ENCODE measurements around the gene EMILIN1.
A peak's percentile ranks its signal among the peaks of the same experiment; 100 is the strongest.

EMILIN1 gene

GRCh38 chr2:27078267-27079194 lies at the start of gene EMILIN1:
Gene EMILIN1 (plus strand): TSS chr2:27078615. CDS start chr2:27079066, 451 bp downstream.
- Mint-ChIP-seq H3K4me3 (peak within 1 kb of the TSS; percentile 85 to 95 (median 93)), H3K36me3 (ENCODE audit: low read depth) (peaks cover 7% of the 10 kb centered on the region), H3K9me3 (no peaks in the 10 kb centered on the region), H3K4me1 (peaks cover 70% of the 10 kb centered on the region), H3K27ac (peak within 1 kb of the TSS; percentile 91 to 99 (median 98)), H3K27me3 (ENCODE audit: low read depth) (peaks cover 3% of the 10 kb centered on the region)
- TF ChIP-seq CTCF (IDR thresholded peaks at IDR 0.05; ENCODE audit: unreplicated experiment in 3 of 3) = no peak

DNA sequence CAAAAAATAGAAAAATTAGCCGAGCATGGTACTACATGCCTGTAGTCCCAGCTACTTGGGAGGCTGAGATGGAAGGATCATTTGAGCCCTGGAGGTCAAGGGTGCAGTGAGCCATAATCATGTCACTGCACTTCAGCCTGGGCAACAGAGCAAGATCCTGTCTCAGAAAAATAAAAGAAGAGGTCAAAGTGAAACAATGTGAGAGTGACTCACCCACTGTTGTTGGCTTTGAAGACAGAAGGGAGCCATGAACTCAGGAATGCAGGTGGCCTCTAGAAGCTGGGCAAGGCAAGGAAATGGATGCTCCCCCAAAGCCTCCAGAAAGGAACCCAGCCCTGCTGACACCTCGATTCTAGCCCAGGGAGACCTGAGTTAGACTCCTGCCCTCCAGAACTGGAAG lies 49.4 kb upstream of the EMILIN1 start:
- Mint-ChIP-seq H3K27ac (no peak overlapping the region), H3K4me1 (peaks cover 23% of the 10 kb centered on the region), H3K36me3 (ENCODE audit: low read depth) (peaks cover 23% of the 10 kb centered on the region), H3K4me3 (peak overlapping the region in 1 of 3 experiments; percentile 88), H3K27me3 (ENCODE audit: low read depth) (no peaks in the 10 kb centered on the region), H3K9me3 (no peaks in the 10 kb centered on the region)
- TF ChIP-seq CTCF (IDR thresholded peaks at IDR 0.05; ENCODE audit: unreplicated experiment in 3 of 3) = no peak

GRCh38 chr2:27032495-27033252 lies 45.7 kb upstream of the EMILIN1 start, which contains the start of gene TMEM214:
Gene TMEM214 (plus strand): TSS chr2:27032965. CDS start chr2:27033016, 51 bp downstream.
- peak within 1 kb of the TSS; percentile 93 to 96 (median 95) for H3K4me3 Mint-ChIP-seq
- H3K36me3 Mint-ChIP-seq (ENCODE audit: low read depth) = peaks cover 46% of the 10 kb centered on the region
- H3K27ac Mint-ChIP-seq = peak within 1 kb of the TSS; percentile 56 to 90 (median 61)
- TF ChIP-seq CTCF (IDR thresholded peaks at IDR 0.05; ENCODE audit: unreplicated experiment in 3 of 3) = peak in 1 of 3 experiments; percentile 24
- H3K27me3 Mint-ChIP-seq (ENCODE audit: low read depth) = no peaks in the 10 kb centered on the region
- H3K9me3 Mint-ChIP-seq = no peaks in the 10 kb centered on the region
- H3K4me1 Mint-ChIP-seq = peaks cover 40% of the 10 kb centered on the region

DNA sequence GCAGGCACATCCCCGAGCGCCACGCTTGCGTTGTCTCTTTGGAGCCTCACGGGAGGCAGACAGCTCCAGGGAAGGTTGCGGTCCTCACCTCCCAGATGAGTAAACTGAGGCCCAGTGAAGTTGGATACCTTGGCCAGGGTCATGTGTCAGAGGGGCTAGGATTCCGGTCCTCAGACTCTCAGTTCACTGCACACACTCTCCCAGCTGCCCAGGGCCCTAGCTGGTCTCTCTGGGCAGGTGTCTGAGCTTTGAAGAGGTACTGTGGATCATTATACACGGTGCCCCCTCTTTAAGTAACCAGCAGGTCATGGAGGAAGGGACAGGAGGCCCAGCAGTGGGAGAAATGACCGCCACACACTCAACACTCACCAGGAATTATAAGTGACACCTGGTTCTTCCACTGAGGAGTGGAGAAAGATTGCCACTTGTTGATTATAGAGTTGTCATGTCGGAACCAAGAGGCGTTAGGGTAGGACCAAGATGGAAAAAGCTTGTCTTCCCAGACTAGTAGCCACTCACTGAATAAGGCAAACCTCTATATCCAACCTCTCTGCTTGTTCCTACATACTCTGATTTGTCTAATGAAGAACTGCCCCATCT lies 45.1 kb upstream of the EMILIN1 start:
- H3K9me3 Mint-ChIP-seq = no peaks in the 10 kb centered on the region

DNA sequence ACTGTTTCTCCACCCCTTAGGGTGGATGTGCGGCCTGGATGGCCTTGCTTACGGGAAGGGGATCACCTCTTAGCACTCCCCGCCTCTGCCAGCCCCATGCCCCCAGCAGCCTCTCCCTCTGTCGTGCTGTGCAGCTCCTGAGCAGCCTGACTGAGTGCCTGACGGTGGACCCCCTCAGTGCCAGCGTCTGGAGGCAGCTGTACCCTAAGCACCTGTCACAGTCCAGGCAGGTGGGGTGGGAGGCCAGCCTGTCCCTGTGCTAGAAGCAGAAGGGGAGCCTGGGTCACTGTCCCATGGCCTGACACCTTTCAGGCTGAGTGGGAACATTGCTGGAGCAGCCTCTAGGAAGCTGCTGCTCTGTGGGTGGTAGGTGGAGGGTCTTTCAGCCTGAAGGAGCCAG lies 40.4 kb upstream of the EMILIN1 start:
- Mint-ChIP-seq H3K36me3 (ENCODE audit: low read depth) (peaks cover 67% of the 10 kb centered on the region), H3K27me3 (ENCODE audit: low read depth) (no peaks in the 10 kb centered on the region), H3K4me3 (no peak overlapping the region), H3K27ac (no peak overlapping the region), H3K4me1 (peaks cover 51% of the 10 kb centered on the region), H3K9me3 (no peaks in the 10 kb centered on the region)
- no peak for TF ChIP-seq CTCF (IDR thresholded peaks at IDR 0.05; ENCODE audit: unreplicated experiment in 3 of 3)

More for the DNA sequence above, 45.1 kb upstream of the EMILIN1 start:
- peak overlapping the region; percentile 93 to 96 (median 95) for H3K4me3 Mint-ChIP-seq
- H3K27me3 Mint-ChIP-seq (ENCODE audit: low read depth) = no peaks in the 10 kb centered on the region
- no peak for TF ChIP-seq CTCF (IDR thresholded peaks at IDR 0.05; ENCODE audit: unreplicated experiment in 3 of 3)
- peaks cover 49% of the 10 kb centered on the region for H3K36me3 Mint-ChIP-seq (ENCODE audit: low read depth)
- H3K27ac Mint-ChIP-seq = peak overlapping the region; percentile 31 to 76 (median 61)
- H3K4me1 Mint-ChIP-seq = peaks cover 40% of the 10 kb centered on the region
